Astrocyte (in vitro differentiated cells and primary cell): ENCODE results near the gene SLC9A4.

Experiments
- CTCF ChIP-seq: IDR thresholded peaks from 2 replicates; pipeline ENCODE4 v1.5.1; 2011; ENCODE audit warnings: low read depth, mild to moderate bottlenecking, inconsistent platforms, low read length, moderate library complexity; ENCODE audit not compliant: insufficient read depth
- EZH2 ChIP-seq: IDR thresholded peaks from 2 replicates; pipeline ENCODE4 v1.6.1; 2012; ENCODE audit warnings: mild to moderate bottlenecking, low read length, inconsistent platforms; ENCODE audit not compliant: insufficient read depth

GRCh38 chr2:102547462-102547861 lies 74.4 kb downstream of the SLC9A4 start:
- no peak for TF ChIP-seq CTCF
- TF ChIP-seq EZH2 = no peak
